HG02759 (cell line): Measurements from ENCODE around the gene PAM.

Experiments
- ATAC-seq: cut with Tn5 transposase; IDR thresholded peaks from one replicate; pipeline ENCODE4 v1.9.1; 2021; ENCODE audit warnings: mild to moderate bottlenecking, moderate library complexity; ENCODE audit not compliant: unreplicated experiment

Gene PAM

GRCh38 chr5:102856389-102856777, 101.3 kb downstream of the PAM start:
- no peak for ATAC-seq

- no peak for ATAC-seq
Measured at GRCh38 chr5:102857076-102857818, 102.1 kb downstream of the PAM start.

GRCh38 chr5:102858221-102858620, 103.1 kb downstream of the PAM start:
- ATAC-seq = no peak

- ATAC-seq = no peak
Measured at GRCh38 chr5:102858808-102859207, 103.7 kb downstream of the PAM start.

DNA sequence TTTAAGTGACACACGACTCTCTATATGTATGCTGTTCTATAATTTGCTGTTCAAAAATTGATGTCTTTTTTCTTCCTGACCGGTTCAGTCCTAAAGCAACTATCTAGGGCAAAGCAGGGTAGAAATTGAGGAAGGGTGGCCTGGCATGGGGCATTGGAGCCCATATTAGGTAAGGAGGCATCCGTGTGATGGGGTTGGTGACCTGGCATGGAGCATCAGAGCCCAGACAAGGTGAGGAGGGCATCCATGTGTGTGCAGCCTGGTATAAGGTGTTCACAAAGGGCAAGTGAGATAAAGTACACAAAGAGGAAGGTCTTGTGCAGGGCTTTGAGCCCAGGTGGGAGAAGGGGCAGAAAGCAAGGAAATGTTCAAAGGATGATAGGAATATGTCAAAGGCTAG, 104.9 kb downstream of the PAM start:
- no peak for ATAC-seq

GRCh38 chr5:102863058-102863457, 108.0 kb downstream of the PAM start:
- no peak for ATAC-seq

GRCh38 chr5:102863764-102864560, 108.9 kb downstream of the PAM start:
- ATAC-seq = no peak

- ATAC-seq = no peak
Measured at GRCh38 chr5:102865171-102865509, 110.0 kb downstream of the PAM start.

DNA sequence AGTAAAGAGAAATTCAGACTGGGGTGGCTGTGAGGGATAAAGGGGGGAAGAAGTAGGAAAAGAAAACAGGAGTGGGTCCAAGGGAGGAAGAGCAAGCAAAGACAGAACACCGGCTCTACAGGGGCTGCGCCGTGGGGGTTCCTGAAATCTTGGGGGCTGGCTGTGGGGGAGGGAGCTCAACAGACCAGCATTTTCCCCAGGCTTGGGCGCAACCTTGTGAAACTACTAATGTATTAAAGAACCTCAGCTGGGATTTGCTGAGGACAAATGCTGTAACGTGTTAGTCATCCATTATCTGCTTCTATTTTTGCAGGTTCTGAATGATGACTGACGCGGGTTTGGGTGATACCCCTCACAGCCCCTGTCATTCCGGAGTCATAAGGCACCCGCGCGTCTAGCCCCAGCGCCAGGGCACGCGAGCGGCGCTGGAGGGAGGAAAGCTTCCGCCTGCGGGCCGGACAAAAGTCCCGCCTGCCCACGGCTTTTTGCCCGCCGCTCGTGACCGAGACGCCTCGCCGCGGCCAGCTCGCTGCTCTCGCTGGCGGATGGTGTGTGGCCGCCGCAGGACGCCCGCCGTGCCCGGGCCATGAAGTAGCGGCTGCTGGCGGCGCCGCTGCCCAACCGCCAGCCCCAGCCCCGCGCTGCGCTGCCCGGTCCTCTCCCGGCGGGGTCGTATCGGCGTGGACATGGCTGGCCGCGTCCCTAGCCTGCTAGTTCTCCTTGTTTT, 110.6 kb downstream of the PAM start:
- peak; percentile 82 for ATAC-seq

DNA sequence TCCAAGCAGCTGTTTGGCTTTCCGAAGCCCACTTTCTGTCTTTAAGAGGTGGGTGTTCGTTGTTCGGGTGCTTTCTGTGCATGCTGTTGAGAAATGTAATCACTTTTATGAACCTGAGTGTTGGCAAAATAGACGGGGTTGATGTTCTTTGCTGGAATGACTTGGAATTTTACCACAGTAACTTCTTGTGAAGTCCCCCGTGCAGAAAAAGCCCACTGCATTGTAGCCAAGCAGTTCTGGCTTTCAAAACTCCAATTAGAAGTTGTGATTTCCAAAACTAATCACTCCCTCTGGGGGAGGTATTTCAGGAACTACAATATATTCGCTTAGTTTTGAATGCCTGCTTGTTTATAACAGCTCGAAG, 111.1 kb downstream of the PAM start:
- ATAC-seq = no peak

- ATAC-seq = no peak
Measured at GRCh38 chr5:102867992-102868662, 113.0 kb downstream of the PAM start.

- ATAC-seq = no peak
Measured at GRCh38 chr5:102869230-102869629, 114.1 kb downstream of the PAM start.

DNA sequence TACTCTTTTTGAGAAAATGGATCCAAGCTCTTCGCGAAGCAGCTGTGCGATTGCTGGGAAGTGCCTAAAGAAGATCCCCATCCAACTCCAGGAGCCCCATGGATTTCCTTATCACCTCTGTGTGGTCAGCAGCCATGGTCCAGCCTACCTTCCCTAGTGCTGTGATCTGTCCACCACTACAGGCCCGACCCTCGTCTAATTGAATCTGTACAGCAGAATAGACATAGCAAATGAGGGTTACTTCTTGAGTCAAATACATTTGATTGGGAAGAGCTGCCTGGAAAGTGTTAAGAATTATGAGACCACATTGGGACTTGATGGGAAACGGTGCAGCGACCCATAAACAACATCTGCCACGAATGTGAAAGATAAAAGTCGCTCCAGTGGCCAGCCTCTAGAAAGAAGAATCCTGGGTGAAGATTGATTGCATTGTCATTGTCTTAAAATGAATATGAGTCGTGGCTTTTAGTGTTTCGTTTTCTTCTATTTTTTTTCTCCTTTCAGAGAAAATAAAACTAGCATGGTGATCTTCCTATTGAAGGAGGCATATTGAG, 118.4 kb downstream of the PAM start:
- ATAC-seq = no peak

GRCh38 chr5:102874054-102874453, 118.9 kb downstream of the PAM start:
- no peak for ATAC-seq

DNA sequence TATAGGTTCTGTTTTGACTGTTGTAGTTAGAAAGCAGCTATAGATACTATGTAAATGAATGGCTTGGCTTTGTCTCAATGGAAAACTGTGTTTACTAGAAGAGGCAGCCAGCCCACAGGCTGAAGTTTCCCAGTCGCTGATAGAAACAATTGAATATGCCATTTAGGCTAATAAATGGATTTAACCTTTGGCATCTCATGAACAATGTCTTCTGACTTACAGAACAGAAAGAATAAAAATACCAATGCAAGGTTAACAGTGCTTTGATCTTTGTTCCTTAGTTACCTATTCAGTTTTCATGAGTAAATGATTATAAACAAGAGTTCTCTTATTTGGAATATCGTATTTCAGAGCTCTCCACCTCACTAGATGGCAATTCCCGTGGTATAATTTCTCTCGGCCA, 120.6 kb downstream of the PAM start:
- no peak for ATAC-seq

DNA sequence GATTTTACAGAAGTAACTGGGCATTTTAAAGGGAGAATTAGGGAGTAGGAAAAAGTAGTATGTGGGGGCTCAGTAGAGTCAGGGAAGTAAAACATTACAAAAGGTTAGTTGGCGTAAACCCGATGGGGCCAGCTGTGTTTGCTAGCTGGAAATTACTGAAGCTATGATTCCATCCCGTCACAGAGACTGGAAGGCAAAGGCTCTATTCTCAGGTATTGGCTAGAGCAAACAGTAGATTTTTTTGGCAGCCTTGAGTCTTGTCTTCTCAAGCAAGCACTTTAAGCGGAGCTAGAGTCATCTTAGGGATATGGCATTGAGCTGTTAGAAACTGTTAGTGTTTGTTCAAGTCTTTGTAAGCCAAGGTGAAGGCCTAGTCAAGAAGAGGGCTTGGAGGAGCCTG, 121.5 kb downstream of the PAM start:
- ATAC-seq = no peak

DNA sequence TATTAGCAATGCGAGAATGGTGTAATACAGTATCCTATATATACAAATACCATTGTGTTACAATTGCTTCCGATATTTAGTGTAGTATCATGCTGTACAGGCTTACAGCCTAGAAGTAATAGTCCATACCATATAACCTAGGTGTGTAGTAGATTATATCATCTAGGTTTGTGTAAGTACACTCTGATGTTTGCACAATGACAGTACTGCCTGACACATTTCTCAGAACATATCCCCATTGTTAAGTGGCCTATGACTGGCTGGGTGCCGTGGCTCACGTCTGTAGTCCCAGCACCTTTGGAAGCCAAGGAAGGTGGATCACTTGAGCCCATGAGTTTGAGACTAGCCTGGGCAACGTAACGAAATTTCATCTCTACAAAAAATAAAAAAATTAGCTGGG, 124.6 kb downstream of the PAM start:
- no peak for ATAC-seq

DNA sequence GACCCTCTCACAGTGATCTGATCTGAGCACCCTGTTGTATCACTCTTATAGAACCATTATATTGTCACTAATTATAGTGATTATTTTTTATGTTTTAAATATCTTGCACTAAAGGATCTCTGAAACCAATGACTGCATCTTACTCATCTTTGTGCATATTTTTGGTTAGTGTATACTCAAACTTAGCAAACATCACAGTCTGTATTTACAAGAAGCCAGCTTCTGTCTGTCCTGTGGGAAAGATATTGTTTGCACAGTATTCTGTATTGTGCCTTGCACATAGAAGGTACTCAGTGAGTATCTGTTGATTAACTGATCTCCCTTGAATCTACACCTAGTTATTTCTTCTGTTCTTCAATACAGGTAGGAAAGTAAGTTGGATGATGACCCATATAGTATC, 131.5 kb downstream of the PAM start:
- no peak for ATAC-seq

GRCh38 chr5:102888483-102888882, 133.4 kb downstream of the PAM start:
- no peak for ATAC-seq

DNA sequence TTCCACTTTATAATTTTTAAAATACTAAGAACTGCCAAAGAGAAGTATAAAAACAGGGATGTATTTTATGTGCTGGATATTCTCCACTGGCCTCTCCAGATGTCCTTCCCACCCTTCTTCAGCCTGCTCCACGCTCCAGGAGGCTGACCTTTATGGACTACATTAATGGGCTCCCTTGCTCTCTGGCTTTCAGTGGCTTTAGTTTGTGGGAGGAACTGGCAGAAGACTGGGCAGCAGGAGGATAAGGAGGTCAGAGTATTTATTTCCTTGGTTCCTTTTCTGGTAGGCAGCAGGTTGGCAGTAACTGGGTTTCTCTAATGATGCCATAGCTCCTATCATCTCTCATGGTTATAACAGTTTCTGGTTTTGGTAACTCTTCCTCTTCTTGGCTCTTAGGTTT, 133.9 kb downstream of the PAM start:
- ATAC-seq = no peak

- ATAC-seq = no peak
Measured at GRCh38 chr5:102890133-102890532, 135.0 kb downstream of the PAM start.
